ENCODE measurements around the gene LGALS4.

GRCh38 chr19:38833092-38833425 lies 20.3 kb upstream of the LGALS4 start:
- TF ChIP-seq EZH2 (IDR thresholded peaks at IDR 0.05; ENCODE audit: insufficient read depth, poor library complexity, severe bottlenecking) (no peak), EZH2phosphoT487 (IDR thresholded peaks at IDR 0.05; ENCODE audit: insufficient read depth, low read depth) (no peak)
